Large intestine (tissue), 3 donors: Measurements from ENCODE around the gene NDUFA8. TPM values are rescaled to one million over a fixed set of nuclear protein-coding genes. Genes with fewer than 3 reads are reported as not detected.

Experiments used
- DNase-seq, 2 donors: peaks; one replicate each; pipeline versions ENCODE4 v3.0.0 to v3.0.0-alpha.2; 2013
- H3K27ac ChIP-seq: one replicate; pipeline ENCODE4 v1.5.1; 2013; ENCODE audit warnings: low read length
- H3K27me3 ChIP-seq: 2 replicates; pipeline ENCODE4 v1.6.1; 2013; ENCODE audit warnings: low read length; ENCODE audit not compliant: control insufficient read depth, insufficient read depth
- H3K36me3 ChIP-seq: 2 replicates; pipeline ENCODE4 v1.6.1; 2013; ENCODE audit warnings: low read length; ENCODE audit not compliant: control insufficient read depth, insufficient read depth
- H3K4me1 ChIP-seq: one replicate; pipeline ENCODE4 v1.6.1; 2013; ENCODE audit warnings: low read length; ENCODE audit not compliant: control insufficient read depth, insufficient read depth
- H3K4me3 ChIP-seq: one replicate; pipeline ENCODE4 v1.5.1; 2013; ENCODE audit warnings: low read length
- H3K9me3 ChIP-seq: one replicate; pipeline ENCODE4 v1.6.1; 2013; ENCODE audit warnings: mild to moderate bottlenecking, low read depth, low read length, moderate library complexity; ENCODE audit not compliant: control insufficient read depth
- WGBS: methylation state at CpG from one replicate; pipeline ENCODE4 v1.1.5; 2013; ENCODE audit warnings: low lambda C conversion rate; ENCODE audit not compliant: insufficient coverage; 5-methylcytosine and 5-hydroxymethylcytosine counted together
- polyA plus RNA-seq: library from polyadenylated mRNA; unstranded; fragments of 120-200 nt; gene quantifications from one replicate; pipeline ENCODE4 v1.2.1, GENCODE V29; 2013

NDUFA8 gene
- polyA plus RNA-seq, 1 donor, result 62.9 TPM

GRCh38 chr9:122200960-122201595 is 41.5 kb upstream of the NDUFA8 start:
- Histone ChIP-seq H3K36me3 (no peaks in the 10 kb centered on the region), H3K4me1 (peaks cover 7% of the 10 kb centered on the region), H3K4me3 (no peak overlapping the region), H3K9me3 (peaks cover 2% of the 10 kb centered on the region), H3K27me3 (peaks cover 3% of the 10 kb centered on the region), H3K27ac (no peak overlapping the region)
- no CpG with 5 or more reads among the region's 7 CpGs for WGBS
- no peak for DNase-seq

- Histone ChIP-seq H3K36me3 (no peaks in the 10 kb centered on the region), H3K27ac (no peak overlapping the region), H3K9me3 (peaks cover 2% of the 10 kb centered on the region), H3K4me1 (peaks cover 7% of the 10 kb centered on the region), H3K27me3 (no peaks in the 10 kb centered on the region), H3K4me3 (no peak overlapping the region)
- no peak for DNase-seq
- no CpG with 5 or more reads among the region's 4 CpGs for WGBS
Observed at GRCh38 chr9:122197882-122198281, 38.3 kb upstream of the NDUFA8 start.

- Histone ChIP-seq H3K27ac (no peak overlapping the region), H3K27me3 (no peaks in the 10 kb centered on the region), H3K36me3 (no peaks in the 10 kb centered on the region), H3K4me1 (peaks cover 7% of the 10 kb centered on the region), H3K9me3 (peaks cover 2% of the 10 kb centered on the region), H3K4me3 (no peak overlapping the region)
- peak in 1 of 2 donors; percentile 46 for DNase-seq
- WGBS, result no CpG with 5 or more reads among the region's 7 CpGs
Observed at GRCh38 chr9:122197426-122197825, 37.8 kb upstream of the NDUFA8 start.

- no peaks in the 10 kb centered on the region for H3K27me3 ChIP-seq
- WGBS, result 100% methylated on average over 1 of the region's 4 CpGs
- H3K36me3 ChIP-seq, result no peaks in the 10 kb centered on the region
- H3K4me3 ChIP-seq, result no peak overlapping the region
- peaks cover 2% of the 10 kb centered on the region for H3K9me3 ChIP-seq
- no peak for DNase-seq
- H3K4me1 ChIP-seq, result peaks cover 7% of the 10 kb centered on the region
- no peak overlapping the region for H3K27ac ChIP-seq
Observed at GRCh38 chr9:122195875-122196274, 36.3 kb upstream of the NDUFA8 start.

- DNase-seq, result no peak
- Histone ChIP-seq H3K4me1 (peaks cover 7% of the 10 kb centered on the region), H3K36me3 (no peaks in the 10 kb centered on the region), H3K27me3 (no peaks in the 10 kb centered on the region), H3K27ac (no peak overlapping the region), H3K9me3 (peaks cover 2% of the 10 kb centered on the region), H3K4me3 (no peak overlapping the region)
- no CpG with 5 or more reads among the region's 6 CpGs for WGBS
Observed at GRCh38 chr9:122193651-122194050, 34.1 kb upstream of the NDUFA8 start.

GRCh38 chr9:122192914-122193525 is 33.4 kb upstream of the NDUFA8 start:
- H3K4me1 ChIP-seq, result peaks cover 5% of the 10 kb centered on the region
- H3K27ac ChIP-seq, result no peak overlapping the region
- no peak for DNase-seq
- H3K27me3 ChIP-seq, result no peaks in the 10 kb centered on the region
- H3K9me3 ChIP-seq, result peaks cover 2% of the 10 kb centered on the region
- no peak overlapping the region for H3K4me3 ChIP-seq
- WGBS, result 17% methylated on average over 1 of the region's 16 CpGs
- no peaks in the 10 kb centered on the region for H3K36me3 ChIP-seq

- DNase-seq, result no peak
- WGBS, result no CpG with 5 or more reads among the region's 5 CpGs
- Histone ChIP-seq H3K27ac (no peak overlapping the region), H3K27me3 (no peaks in the 10 kb centered on the region), H3K36me3 (no peaks in the 10 kb centered on the region), H3K4me1 (no peaks in the 10 kb centered on the region), H3K9me3 (peaks cover 2% of the 10 kb centered on the region), H3K4me3 (no peak overlapping the region)
Observed at GRCh38 chr9:122192261-122192875, 32.8 kb upstream of the NDUFA8 start.

- Histone ChIP-seq H3K9me3 (no peaks in the 10 kb centered on the region), H3K4me1 (peaks cover 2% of the 10 kb centered on the region), H3K27me3 (no peaks in the 10 kb centered on the region), H3K27ac (no peak overlapping the region), H3K36me3 (no peaks in the 10 kb centered on the region), H3K4me3 (no peak overlapping the region)
- no CpG with 5 or more reads among the region's 11 CpGs for whole genome bisulfite sequencing
- DNase-seq, result no peak
Observed at GRCh38 chr9:122191584-122191983, 32.0 kb upstream of the NDUFA8 start.

GRCh38 chr9:122190597-122191381 is 31.2 kb upstream of the NDUFA8 start:
- Histone ChIP-seq H3K4me3 (no peak overlapping the region), H3K9me3 (no peaks in the 10 kb centered on the region), H3K27me3 (no peaks in the 10 kb centered on the region), H3K4me1 (peaks cover 5% of the 10 kb centered on the region), H3K36me3 (no peaks in the 10 kb centered on the region), H3K27ac (no peak overlapping the region)
- WGBS, result no CpG with 5 or more reads among the region's 12 CpGs
- no peak for DNase-seq

- no peak overlapping the region for H3K4me3 ChIP-seq
- DNase-seq, result no peak
- H3K27me3 ChIP-seq, result no peaks in the 10 kb centered on the region
- peaks cover 5% of the 10 kb centered on the region for H3K4me1 ChIP-seq
- H3K9me3 ChIP-seq, result no peaks in the 10 kb centered on the region
- no peaks in the 10 kb centered on the region for H3K36me3 ChIP-seq
- no CpG with 5 or more reads among the region's 6 CpGs for WGBS
- no peak overlapping the region for H3K27ac ChIP-seq
Observed at GRCh38 chr9:122188369-122188768, 28.8 kb upstream of the NDUFA8 start.
